ENCODE results near the gene CORIN.
A peak's percentile ranks its signal among the peaks of the same experiment; 100 is the strongest.
"Not testable (repeated sequence)": the region's sequence is repeated elsewhere in the genome, so short reads cannot be mapped to it uniquely, and the experiment has no call there.

CORIN gene

GRCh38 chr4:47691757-47692383 lies 146.0 kb downstream of the CORIN start:
- DNase-seq (ENCODE audit: low read depth) = not testable (repeated sequence)

DNA sequence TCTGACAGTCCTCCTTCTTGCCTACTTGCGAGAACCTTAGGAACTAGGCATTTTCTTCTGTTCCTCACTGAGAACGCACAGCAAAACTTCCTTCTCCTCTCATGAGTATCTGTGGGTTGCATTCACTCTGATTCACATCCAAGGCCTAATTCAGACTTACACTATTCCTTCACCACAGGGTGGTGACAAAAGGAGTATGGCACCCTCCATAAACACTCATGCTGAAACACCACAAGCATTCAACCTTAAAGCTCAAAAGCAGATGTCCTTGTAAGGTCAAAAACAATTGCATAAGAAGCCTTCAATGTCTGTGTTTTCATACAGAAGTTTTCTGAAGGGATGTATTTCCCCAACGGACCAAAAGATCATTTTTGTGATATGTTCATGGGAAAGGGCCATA lies 147.3 kb downstream of the CORIN start:
- no peak for DNase-seq (ENCODE audit: low read depth)

GRCh38 chr4:47686294-47686872 lies 151.5 kb downstream of the CORIN start:
- peak; percentile 21 for DNase-seq (ENCODE audit: low read depth)

GRCh38 chr4:47675806-47676205 lies 162.1 kb downstream of the CORIN start:
- no peak for DNase-seq (ENCODE audit: low read depth)

- no peak for DNase-seq (ENCODE audit: low read depth)
Measured at GRCh38 chr4:47674144-47674543, 163.7 kb downstream of the CORIN start.

GRCh38 chr4:47672696-47673095 lies 165.2 kb downstream of the CORIN start:
- DNase-seq (ENCODE audit: low read depth) = no peak

GRCh38 chr4:47669946-47670345 lies 167.9 kb downstream of the CORIN start:
- DNase-seq (ENCODE audit: low read depth) = no peak

GRCh38 chr4:47668810-47669408 lies 169.0 kb downstream of the CORIN start:
- DNase-seq (ENCODE audit: low read depth) = no peak

DNA sequence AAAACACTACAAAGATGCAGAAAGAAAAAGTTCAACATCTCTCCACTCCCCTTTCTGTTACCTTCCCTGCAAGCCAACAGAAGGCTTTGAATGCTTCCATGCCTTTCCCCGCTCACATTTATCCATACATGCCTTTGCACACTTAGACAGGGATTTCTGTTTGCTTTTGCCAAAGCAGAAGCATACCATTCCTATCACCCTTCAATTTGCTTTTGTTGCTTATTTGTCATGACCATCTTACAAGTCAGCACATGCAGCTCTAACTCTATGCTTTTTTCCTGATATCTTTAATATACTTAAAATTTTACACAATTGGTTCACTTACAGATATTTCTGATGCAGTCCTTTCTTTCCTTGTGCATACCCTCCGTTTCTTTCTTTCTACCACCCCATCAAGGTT lies 169.6 kb downstream of the CORIN start:
- DNase-seq (ENCODE audit: low read depth) = no peak

GRCh38 chr4:47667552-47667951 lies 170.3 kb downstream of the CORIN start:
- no peak for DNase-seq (ENCODE audit: low read depth)

DNA sequence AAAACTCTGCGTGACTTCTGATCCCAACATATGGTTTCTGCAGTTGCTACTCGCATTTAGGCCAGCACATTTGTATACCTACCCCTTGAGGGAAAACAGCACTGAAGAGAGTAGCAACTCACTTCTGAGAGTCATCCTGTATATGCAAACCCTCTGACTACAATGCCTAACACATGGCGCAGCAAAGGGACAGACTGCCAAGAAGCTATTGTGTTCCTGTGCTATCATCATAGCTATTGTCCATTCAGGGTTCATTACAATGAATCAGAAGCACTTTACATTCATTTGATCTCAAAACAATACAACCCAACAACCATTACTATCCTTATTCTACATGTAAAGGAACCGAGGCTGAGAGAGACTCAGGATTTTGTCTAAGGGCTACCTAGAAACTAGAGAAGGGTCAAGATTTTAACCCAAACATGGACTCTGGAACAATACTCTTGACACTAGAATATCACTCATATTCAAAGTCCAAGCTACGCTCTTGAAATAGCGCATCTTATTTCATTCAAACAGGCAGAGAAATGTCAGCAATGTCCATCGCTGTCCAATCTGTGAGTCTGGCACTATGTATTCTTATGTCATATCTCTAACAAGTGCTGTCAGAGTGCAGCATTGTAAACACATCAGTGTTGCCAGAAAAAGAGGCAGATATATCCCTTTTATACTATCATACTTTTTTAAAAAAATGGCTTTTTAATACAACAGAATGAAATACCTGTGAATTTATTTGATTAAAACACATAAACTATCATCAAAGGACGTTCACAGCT lies 173.6 kb downstream of the CORIN start:
- DNase-seq (ENCODE audit: low read depth) = no peak

- DNase-seq (ENCODE audit: low read depth) = no peak
Measured at GRCh38 chr4:47662975-47663374, 174.9 kb downstream of the CORIN start.

- no peak for DNase-seq (ENCODE audit: low read depth)
Measured at GRCh38 chr4:47661741-47662140, 176.1 kb downstream of the CORIN start.

GRCh38 chr4:47659342-47659741 lies 178.5 kb downstream of the CORIN start:
- no peak for DNase-seq (ENCODE audit: low read depth)

DNA sequence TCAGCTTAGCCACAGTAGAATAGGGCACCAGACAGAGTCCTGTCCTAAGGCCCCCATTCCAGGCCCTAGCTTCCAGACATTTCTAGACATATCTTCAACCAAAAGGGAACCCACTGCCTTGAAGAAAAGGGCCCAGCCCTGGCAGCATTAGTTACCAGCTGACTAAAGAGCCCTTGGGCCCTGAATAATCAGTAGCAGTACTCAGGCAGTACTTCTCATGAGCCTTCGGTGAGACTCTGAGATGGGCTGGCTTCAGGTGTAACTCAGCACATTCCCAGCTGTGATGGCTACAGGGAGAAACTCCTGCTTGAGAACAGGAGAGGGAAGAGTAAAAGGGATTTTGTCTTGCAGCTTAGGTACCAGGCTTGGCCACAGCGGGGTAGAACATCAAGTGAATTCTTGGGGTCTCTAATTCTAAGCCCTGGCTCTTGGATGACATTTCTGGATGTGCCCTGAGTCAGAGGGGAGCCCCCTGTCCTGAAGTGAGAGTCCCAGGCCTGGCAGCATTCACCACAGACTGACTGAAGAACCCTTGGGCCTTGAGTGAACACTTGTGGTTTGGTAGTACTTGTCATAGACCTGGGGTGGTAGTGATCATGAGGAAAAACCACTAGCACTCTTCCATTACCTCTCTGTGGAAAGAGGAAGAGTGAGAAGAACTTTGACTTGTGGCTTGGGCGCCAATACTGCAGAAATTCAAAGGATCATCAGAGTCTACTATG lies 182.7 kb downstream of the CORIN start:
- no peak for DNase-seq (ENCODE audit: low read depth)

DNA sequence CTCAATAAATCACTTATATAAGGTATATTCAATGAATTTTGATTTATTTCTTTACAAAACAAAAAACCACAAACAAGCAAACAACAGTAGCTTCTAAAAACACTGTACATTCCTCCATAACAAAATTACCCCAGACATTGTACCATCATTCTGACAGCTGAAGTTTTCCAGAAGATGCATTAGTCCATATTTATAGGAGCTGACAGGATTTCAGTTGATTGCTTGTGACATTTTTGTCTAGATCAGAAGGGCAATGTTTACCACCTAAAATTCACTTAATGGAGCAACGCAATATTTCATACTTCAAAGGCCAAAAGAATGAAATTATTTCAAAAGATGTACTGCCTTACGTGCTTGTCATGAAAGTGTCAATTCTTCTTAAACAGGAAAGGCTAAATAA lies 185.8 kb downstream of the CORIN start:
- no peak for DNase-seq (ENCODE audit: low read depth)

GRCh38 chr4:47651231-47651630 lies 186.6 kb downstream of the CORIN start:
- DNase-seq (ENCODE audit: low read depth) = no peak

GRCh38 chr4:47650584-47651130 lies 187.2 kb downstream of the CORIN start:
- no peak for DNase-seq (ENCODE audit: low read depth)

GRCh38 chr4:47647544-47647943 lies 190.3 kb downstream of the CORIN start:
- DNase-seq (ENCODE audit: low read depth) = no peak

- DNase-seq (ENCODE audit: low read depth) = no peak
Measured at GRCh38 chr4:47647029-47647428, 190.8 kb downstream of the CORIN start.

DNA sequence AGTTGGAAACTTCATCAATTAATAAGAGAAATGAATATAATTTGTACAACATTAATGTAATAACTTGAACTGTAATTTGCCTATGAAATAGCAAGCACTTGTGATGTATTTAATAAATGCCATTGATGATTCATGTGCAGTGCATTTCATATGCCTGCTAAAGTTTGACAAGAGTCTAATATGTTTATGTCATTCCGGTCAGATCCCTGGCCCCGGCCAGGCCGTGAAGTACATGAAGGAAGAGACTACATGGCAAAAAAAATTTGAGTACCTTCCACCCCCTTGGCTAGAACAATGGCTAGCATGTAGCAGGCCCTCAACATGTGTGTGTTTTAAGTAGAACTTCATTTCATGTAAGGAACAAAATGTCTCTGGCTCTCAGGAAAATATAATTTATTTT lies 191.5 kb downstream of the CORIN start:
- DNase-seq (ENCODE audit: low read depth) = no peak

- DNase-seq (ENCODE audit: low read depth) = no peak
Measured at GRCh38 chr4:47643845-47644244, 194.0 kb downstream of the CORIN start.
